Ishikawa (cell line): ENCODE results near the gene PREP.

Experiments used
- CEBPB ChIP-seq: IDR thresholded peaks from 2 replicates; pipeline ENCODE4 v1.6.1; 2012
- EP300 ChIP-seq: IDR thresholded peaks from 2 replicates; pipeline ENCODE4 v1.6.1; 2012; ENCODE audit warnings: borderline replicate concordance
- FOXM1 ChIP-seq: IDR thresholded peaks from 2 replicates; pipeline ENCODE4 v1.6.1; 2012; ENCODE audit warnings: low read depth, borderline replicate concordance
- RAD21 ChIP-seq: IDR thresholded peaks from 2 replicates; pipeline ENCODE4 v1.6.1; 2012; ENCODE audit warnings: low read depth
- TAF1 ChIP-seq: IDR thresholded peaks from 2 replicates; pipeline ENCODE4 v1.6.1; 2012; ENCODE audit warnings: low read depth, mild to moderate bottlenecking
- TCF12 ChIP-seq: IDR thresholded peaks from 2 replicates; pipeline ENCODE4 v1.6.1; 2012; ENCODE audit warnings: low read depth
- YY1 ChIP-seq: IDR thresholded peaks from 2 replicates; pipeline ENCODE4 v1.6.1; 2012; ENCODE audit warnings: low read depth
- TF ChIP-seq, protein P1 (sequence below): IDR thresholded peaks from 2 replicates; pipeline ENCODE4 v1.6.1; 2012; ENCODE audit warnings: low read depth, mild to moderate bottlenecking
- TF ChIP-seq, protein P2 (sequence below): IDR thresholded peaks from 2 replicates; pipeline ENCODE4 v1.6.1; 2012
- TF ChIP-seq, protein P3 (sequence below): IDR thresholded peaks from 2 replicates; pipeline ENCODE4 v1.6.1; 2012

- TF ChIP-seq, protein P1, sequence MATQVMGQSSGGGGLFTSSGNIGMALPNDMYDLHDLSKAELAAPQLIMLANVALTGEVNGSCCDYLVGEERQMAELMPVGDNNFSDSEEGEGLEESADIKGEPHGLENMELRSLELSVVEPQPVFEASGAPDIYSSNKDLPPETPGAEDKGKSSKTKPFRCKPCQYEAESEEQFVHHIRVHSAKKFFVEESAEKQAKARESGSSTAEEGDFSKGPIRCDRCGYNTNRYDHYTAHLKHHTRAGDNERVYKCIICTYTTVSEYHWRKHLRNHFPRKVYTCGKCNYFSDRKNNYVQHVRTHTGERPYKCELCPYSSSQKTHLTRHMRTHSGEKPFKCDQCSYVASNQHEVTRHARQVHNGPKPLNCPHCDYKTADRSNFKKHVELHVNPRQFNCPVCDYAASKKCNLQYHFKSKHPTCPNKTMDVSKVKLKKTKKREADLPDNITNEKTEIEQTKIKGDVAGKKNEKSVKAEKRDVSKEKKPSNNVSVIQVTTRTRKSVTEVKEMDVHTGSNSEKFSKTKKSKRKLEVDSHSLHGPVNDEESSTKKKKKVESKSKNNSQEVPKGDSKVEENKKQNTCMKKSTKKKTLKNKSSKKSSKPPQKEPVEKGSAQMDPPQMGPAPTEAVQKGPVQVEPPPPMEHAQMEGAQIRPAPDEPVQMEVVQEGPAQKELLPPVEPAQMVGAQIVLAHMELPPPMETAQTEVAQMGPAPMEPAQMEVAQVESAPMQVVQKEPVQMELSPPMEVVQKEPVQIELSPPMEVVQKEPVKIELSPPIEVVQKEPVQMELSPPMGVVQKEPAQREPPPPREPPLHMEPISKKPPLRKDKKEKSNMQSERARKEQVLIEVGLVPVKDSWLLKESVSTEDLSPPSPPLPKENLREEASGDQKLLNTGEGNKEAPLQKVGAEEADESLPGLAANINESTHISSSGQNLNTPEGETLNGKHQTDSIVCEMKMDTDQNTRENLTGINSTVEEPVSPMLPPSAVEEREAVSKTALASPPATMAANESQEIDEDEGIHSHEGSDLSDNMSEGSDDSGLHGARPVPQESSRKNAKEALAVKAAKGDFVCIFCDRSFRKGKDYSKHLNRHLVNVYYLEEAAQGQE, result no peak
- no peak for TF ChIP-seq FOXM1
- TF ChIP-seq YY1, result no peak
- no peak for TF ChIP-seq TCF12
- TF ChIP-seq TAF1, result no peak
- TF ChIP-seq RAD21, result no peak
- TF ChIP-seq, protein P2, sequence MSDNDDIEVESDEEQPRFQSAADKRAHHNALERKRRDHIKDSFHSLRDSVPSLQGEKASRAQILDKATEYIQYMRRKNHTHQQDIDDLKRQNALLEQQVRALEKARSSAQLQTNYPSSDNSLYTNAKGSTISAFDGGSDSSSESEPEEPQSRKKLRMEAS, result no peak
- no peak for TF ChIP-seq EP300
- TF ChIP-seq, protein P3, sequence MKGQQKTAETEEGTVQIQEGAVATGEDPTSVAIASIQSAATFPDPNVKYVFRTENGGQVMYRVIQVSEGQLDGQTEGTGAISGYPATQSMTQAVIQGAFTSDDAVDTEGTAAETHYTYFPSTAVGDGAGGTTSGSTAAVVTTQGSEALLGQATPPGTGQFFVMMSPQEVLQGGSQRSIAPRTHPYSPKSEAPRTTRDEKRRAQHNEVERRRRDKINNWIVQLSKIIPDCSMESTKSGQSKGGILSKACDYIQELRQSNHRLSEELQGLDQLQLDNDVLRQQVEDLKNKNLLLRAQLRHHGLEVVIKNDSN, result no peak
- no peak for TF ChIP-seq CEBPB
Measured at GRCh38 chr6:105382496-105382895, 20.4 kb downstream of the PREP start.
